H1 (cell line): ENCODE results near the gene FBLN2. TPM values are rescaled to one million over a fixed set of nuclear protein-coding genes. Genes with fewer than 3 reads are reported as not detected.

Experiments
- EZH2 ChIP-seq: fragments of 200-600 bp; sonication (generic); IDR thresholded peaks from 2 replicates; pipeline ENCODE4 v1.7.1; 2012; ENCODE audit warnings: low read depth, mild to moderate bottlenecking, moderate library complexity, low read length, inconsistent platforms; ENCODE audit not compliant: severe bottlenecking
- PHF8 ChIP-seq: fragments of 200-600 bp; sonication (generic); conservative IDR thresholded peaks from 2 replicates; pipeline ENCODE4 v1.7.1; 2012; ENCODE audit warnings: low read depth, mild to moderate bottlenecking, inconsistent platforms, low read length, moderate library complexity
- SIRT6 ChIP-seq: IDR thresholded peaks from one replicate; pipeline ENCODE4 v1.7.1; 2012; ENCODE audit warnings: low read length, inconsistent platforms
- SRF ChIP-seq: IDR thresholded peaks from 2 replicates; pipeline ENCODE4 v1.6.1; 2011; ENCODE audit warnings: mild to moderate bottlenecking, low read depth, low read length, moderate library complexity
- TAF7 ChIP-seq: optimal IDR thresholded peaks from 2 replicates; pipeline ENCODE3; 2011; ENCODE audit warnings: low read depth, mild to moderate bottlenecking, inconsistent platforms, low read length, moderate library complexity, borderline replicate concordance
- polyA plus RNA-seq, 7 experiments: library from polyadenylated mRNA; depleted of rRNA in 3 of 7; stranded (reverse) in 5 of 7; unstranded in 2 of 7; fragments of >200 nt in 5 of 7; fragments of 200-250 nt in 2 of 7; gene quantifications; 1 replicate in 5 of 7; 2 replicates in 1 of 7; 4 replicates in 1 of 7; pipeline versions ENCODE4 v1.2.1 to v1.2.3, GENCODE V29; 2011 to 2013; ENCODE audit warnings: missing spikeins in 2 of 7, mixed read lengths in 2 of 7
- total RNA-seq: library from RNA; stranded (reverse); fragmentation: NEBNext Ultra II Directional; extraction: Animal tissue kit (Norgen Biotek cat#: 25700); gene quantifications from 2 replicates; pipeline ENCODE4 v1.2.1, GENCODE V29; 2021
- TF ChIP-seq, protein P1 (sequence below): IDR thresholded peaks from 2 replicates; pipeline ENCODE4 v1.6.1; 2012; ENCODE audit warnings: inconsistent platforms
- TF ChIP-seq, protein P2 (sequence below): IDR thresholded peaks from 2 replicates; pipeline ENCODE4 v1.6.1; 2011; ENCODE audit warnings: low read depth, mild to moderate bottlenecking, low read length; ENCODE audit not compliant: insufficient read depth

The FBLN2 gene
- total and polyA plus RNA-seq, 2 of the 8 experiments (the other 6 are each of a cell fraction or from before 2014, with no cell fraction given), result 17.4 to 24.2 TPM

DNA sequence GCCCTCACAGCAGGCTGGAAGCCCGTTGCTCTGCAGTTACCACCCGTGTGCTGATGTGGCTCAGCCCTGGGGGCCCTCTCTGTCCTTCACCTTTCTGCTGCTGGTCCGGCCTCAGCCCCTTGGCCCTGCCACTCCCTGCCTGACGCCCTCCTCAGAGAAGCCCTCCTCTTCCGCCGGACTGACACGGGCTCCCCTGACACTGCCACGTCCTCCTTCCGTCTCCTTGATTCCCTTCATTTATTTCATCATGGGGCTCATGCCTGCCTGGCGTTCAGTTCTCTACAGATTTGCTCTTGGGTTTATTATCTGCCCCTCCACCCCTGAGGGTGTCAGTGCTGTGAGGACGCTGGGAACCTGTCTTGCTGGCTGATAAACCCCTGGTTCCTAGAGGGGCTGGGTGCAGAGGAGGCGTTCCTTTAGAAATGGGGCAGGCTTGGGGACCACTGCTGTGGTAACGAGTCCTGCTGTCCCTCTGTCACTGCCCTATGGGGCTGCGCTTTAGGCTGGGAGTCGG lies 19.6 kb downstream of the FBLN2 start (continued):
- TF ChIP-seq EZH2 (no peak), TAF7 (no peak), SIRT6 (no peak), SRF (no peak), PHF8 (no peak)
- TF ChIP-seq, protein P1, sequence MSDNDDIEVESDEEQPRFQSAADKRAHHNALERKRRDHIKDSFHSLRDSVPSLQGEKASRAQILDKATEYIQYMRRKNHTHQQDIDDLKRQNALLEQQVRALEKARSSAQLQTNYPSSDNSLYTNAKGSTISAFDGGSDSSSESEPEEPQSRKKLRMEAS, result no peak
- TF ChIP-seq, protein P2, sequence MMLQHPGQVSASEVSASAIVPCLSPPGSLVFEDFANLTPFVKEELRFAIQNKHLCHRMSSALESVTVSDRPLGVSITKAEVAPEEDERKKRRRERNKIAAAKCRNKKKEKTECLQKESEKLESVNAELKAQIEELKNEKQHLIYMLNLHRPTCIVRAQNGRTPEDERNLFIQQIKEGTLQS, result no peak
